GM19238 (cell line): ENCODE results near the gene RRBP1.
"Not testable (repeated sequence)": the region's sequence is repeated elsewhere in the genome, so short reads cannot be mapped to it uniquely, and the experiment has no call there.

Experiments
- DNase-seq: peaks from one replicate; pipeline ENCODE4 v3.0.0; 2011; ENCODE audit warnings: low spot score; ENCODE audit not compliant: insufficient read length

Gene RRBP1

GRCh38 chr20:17664025-17664633 is 17.9 kb downstream of the RRBP1 start:
- no peak for DNase-seq

- DNase-seq: no peak
Observed at GRCh38 chr20:17663486-17663885, 18.6 kb downstream of the RRBP1 start.

GRCh38 chr20:17663040-17663399 is 19.0 kb downstream of the RRBP1 start:
- no peak for DNase-seq

GRCh38 chr20:17662333-17663039 is 19.6 kb downstream of the RRBP1 start:
- DNase-seq: no peak

- DNase-seq: no peak
Observed at GRCh38 chr20:17661121-17661744, 20.8 kb downstream of the RRBP1 start.

GRCh38 chr20:17660667-17661066 is 21.4 kb downstream of the RRBP1 start:
- DNase-seq: no peak

GRCh38 chr20:17659801-17660200 is 22.2 kb downstream of the RRBP1 start:
- DNase-seq: no peak

GRCh38 chr20:17659344-17659743 is 22.7 kb downstream of the RRBP1 start:
- DNase-seq: not testable (repeated sequence)

- no peak for DNase-seq
Observed at GRCh38 chr20:17658648-17658993, 23.4 kb downstream of the RRBP1 start.

- no peak for DNase-seq
Observed at GRCh38 chr20:17657898-17658647, 24.0 kb downstream of the RRBP1 start.

GRCh38 chr20:17657079-17657825 is 24.8 kb downstream of the RRBP1 start:
- no peak for DNase-seq

- DNase-seq: no peak
Observed at GRCh38 chr20:17655865-17656479, 26.1 kb downstream of the RRBP1 start.

- no peak for DNase-seq
Observed at GRCh38 chr20:17655286-17655651, 26.8 kb downstream of the RRBP1 start.

GRCh38 chr20:17654649-17655285 is 27.3 kb downstream of the RRBP1 start:
- no peak for DNase-seq

- DNase-seq: no peak
Observed at GRCh38 chr20:17653835-17654648, 28.0 kb downstream of the RRBP1 start.

- no peak for DNase-seq
Observed at GRCh38 chr20:17652411-17652810, 29.6 kb downstream of the RRBP1 start.

GRCh38 chr20:17651760-17652388 is 30.2 kb downstream of the RRBP1 start:
- no peak for DNase-seq

- no peak for DNase-seq
Observed at GRCh38 chr20:17651129-17651759, 30.8 kb downstream of the RRBP1 start.
